NCI-H1417 treated with DMSO at 0.1 percent for 48 hours (cell line): ENCODE results near the gene DDA1.
"Not testable (repeated sequence)": the region's sequence is repeated elsewhere in the genome, so short reads cannot be mapped to it uniquely, and the experiment has no call there.

Experiments used
- DNase-seq: peaks from one replicate; lab custom pipeline; 2025; lab: John Stamatoyannopoulos, UW

DDA1 gene

DNA sequence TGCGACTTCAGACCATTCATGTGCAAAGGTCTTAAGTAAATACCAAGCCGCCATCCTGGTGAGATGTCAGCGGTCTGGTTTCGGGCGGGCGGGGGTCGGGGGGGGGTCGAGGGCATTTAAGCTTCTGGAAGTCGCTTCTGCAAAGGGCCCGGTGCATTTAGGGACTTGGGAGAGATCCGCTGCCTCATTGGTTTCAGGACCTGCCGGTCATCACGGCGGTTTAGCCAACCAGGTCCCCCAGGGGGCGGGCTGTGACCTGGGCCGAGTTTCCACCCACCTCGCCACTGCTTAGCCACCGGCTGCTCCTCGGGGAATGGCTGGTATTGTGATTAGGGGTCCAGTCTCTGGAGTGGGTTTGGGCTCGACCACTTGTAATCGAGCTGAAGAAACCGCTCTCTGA is 19.9 kb upstream of the DDA1 start:
- DNase-seq = no peak

GRCh38 chr19:17292301-17293074 is 16.9 kb upstream of the DDA1 start:
- DNase-seq = no peak

GRCh38 chr19:17293605-17294004 is 15.8 kb upstream of the DDA1 start:
- DNase-seq = no peak

DNA sequence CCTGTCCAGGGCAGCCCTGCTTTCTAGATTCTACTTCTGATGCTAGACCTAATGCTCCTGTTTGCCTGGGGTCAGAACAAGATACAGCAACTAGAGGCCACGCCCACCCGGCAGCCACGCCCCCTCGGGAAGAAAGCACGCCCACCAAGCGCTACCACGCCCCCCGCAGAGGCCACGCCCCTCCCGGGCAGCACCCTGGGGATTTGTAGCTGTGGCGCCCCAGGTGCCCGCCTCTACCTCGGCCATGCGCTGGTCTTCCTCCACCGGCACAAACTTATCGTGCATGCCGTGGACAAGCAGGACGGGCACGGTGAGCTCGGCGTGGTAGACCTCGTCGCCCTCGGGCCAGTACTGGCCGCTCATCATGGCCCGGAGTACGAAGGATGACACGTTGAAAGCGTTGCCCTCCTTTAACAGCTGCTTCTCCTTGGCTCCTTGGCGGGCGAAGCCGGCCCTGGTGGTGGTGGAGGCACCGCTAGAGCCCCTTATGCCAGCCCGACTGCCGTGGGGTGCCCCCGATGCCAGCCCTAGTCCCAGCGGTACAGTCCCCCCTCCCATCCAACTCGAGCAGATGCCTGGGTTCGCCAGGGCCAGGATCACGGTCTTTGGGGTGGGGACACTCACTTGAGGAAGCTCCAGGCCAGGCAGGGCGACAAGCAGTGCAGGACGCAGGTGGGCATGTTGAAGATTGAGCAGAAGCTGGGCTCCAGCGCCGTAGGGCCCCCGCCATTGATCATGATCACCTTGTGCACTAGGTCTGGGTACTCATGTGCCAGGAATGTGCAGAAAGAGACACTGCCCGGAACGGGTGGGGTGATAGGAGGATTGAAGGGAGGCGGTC is 15.1 kb upstream of the DDA1 start:
- DNase-seq = no peak

DNA sequence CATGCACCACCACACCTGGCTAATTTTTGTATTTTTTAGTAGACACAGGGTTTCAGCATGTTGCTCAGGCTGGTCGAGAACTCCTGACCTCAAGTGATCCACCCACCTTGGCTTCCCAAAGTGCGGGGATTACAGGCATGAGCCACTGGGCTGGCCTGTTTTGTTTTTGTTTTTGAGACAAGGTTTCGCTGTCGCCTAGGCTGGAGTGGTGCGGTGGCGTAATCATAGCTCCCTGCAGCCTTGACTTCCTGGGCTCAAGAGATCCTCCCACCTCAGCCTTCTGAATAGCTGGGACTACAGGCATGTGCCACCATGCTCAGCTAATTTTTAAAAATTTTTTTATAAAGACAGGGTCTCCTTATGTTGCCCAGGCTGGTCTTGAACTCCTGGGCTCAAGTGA is 13.8 kb upstream of the DDA1 start:
- not testable (repeated sequence) for DNase-seq

GRCh38 chr19:17296273-17296672 is 13.1 kb upstream of the DDA1 start:
- no peak for DNase-seq

GRCh38 chr19:17296976-17297375 is 12.4 kb upstream of the DDA1 start:
- no peak for DNase-seq

DNA sequence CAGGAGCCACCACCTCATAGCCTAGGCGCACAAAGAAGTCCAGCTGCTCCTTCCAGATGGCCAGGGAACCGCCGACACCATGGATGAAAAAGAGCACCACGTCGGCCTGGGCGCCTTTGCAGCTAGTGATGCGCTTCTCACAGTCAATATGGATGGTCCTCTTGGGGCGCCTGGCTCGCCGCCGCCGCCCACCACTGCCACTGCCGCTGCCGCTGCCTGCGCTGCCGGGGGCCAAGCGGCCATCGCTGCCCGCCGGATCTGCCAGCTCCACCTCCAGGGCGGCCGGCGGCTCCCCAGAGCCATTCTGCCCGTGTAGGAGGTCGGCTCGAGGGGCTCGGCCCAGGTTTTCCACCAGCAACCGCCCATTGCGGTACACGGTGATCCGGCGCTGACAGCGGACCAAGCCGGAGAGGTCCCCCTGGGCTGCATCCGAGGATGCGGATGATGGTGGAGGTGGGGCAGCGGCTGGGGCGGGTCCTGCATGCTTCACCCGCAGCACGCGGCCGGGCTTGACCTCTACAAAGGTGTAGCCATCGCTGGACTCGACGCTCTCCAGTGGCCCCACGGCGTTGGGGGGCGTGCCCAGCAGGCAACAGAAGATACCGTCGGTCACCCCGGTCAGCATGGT is 8.3 kb upstream of the DDA1 start:
- no peak for DNase-seq

DNA sequence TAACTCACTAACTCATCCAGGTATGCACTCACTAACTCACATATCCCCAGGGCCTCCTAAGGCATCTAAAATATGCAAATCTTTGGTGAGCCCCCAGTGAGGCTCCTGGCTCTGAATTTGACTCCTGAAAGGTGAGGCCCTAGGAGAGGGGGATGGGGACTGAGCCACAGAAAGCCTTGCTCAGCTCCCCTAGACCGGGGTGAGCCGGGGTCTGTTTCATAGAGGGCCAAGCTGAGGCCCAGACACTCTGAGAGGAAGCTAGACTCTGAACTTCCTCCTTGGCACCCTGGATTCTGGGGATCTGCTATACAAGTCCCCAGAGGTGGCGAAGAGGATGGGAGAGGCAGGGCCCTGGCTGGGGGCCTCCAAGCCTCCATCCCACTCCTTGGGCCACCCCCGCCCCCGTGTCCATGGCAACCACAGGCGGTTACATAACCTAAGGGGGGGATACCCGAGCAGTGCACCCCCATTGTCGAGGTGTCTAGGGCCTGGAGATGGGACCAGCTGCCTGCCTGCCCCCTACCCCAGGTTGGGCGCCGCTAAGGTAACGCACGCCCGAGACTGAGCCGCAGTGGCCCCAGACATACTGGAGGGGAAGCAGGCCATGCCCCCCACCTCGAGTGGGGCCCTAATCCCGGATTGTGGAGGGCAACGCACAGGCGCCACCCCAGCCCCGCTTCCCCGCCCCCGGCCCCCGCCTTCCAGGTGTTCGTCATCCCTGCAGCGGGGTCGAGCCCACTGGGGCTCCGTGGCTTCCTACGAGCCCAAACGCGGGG is 6.8 kb upstream of the DDA1 start:
- DNase-seq = no peak

- peak; percentile 72 for DNase-seq
These were observed 6.0 kb upstream of the DDA1 start, which contains the start of gene ABHD8 for GRCh38 chr19:17303167-17303939. ABHD8 (minus strand) TSS chr19:17303425; CDS start chr19:17301616, 1,809 bp downstream.

GRCh38 chr19:17303940-17304267 is 5.5 kb upstream of the DDA1 start:
- DNase-seq = no peak

GRCh38 chr19:17304386-17305215 is 4.8 kb upstream of the DDA1 start:
- DNase-seq = no peak

DNA sequence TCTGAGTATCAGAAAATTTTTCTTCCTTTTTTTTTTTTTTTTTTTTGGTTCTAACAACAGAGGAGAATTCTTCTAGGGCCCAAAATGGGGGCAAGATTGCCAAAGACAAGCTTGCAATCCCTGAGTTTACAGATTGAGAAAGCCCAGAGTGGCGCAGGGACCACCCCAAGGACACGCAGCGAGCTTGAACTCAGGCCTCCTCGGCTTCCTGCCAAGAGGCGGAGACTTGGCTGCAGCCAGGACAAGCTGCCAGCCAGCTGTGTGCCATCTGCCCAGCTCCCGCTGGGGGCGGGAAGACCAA is 4.2 kb upstream of the DDA1 start:
- DNase-seq = no peak

- DNase-seq = peak; percentile 98
These were observed 3.7 kb upstream of the DDA1 start, which contains the start of gene MRPL34 for GRCh38 chr19:17305517-17306284. MRPL34 (plus strand) TSS chr19:17305872; CDS start chr19:17305893, 21 bp downstream.

- DNase-seq = no peak
These were observed 3.1 kb upstream of the DDA1 start for GRCh38 chr19:17306285-17306714.

- DNase-seq = no peak
These were observed 1.4 kb upstream of the DDA1 start for GRCh38 chr19:17307876-17308377.

DNA sequence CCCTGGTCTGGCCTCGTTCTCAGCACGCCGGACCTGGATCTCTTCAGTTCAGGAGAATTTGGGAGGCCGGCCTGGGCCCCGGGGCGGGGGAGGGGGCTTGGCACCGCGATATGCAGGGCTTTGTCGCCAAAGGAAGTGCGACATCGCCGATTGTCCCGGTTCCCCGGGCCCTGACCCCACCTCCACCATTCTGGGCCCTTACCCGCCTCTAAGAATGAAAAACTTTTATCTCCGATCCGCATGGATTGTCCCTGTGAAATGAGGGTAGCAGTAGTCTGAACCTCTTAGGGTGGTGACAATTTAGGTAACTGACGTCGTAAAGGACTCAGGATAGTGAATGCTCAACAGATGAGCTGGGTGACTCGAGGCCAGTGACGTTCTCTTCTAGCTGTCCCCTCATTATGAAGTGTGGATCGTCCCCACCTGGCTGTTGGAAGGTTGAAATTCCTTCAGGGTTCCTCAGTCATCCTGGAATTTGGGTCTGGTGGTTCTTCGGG is 650 bp downstream of the DDA1 start:
- DNase-seq = no peak

GRCh38 chr19:17311455-17312188 is 2.3 kb downstream of the DDA1 start:
- no peak for DNase-seq
